Right renal cortex interstitium (tissue), 3 donors: ENCODE data around the gene BRD8. TPM values are rescaled to one million over a fixed set of nuclear protein-coding genes. Genes with fewer than 3 reads are reported as not detected.

ENCODE experiments used
- DNase-seq, 3 donors: peaks; one replicate each; pipeline ENCODE4 v3.0.0-alpha.2; 2013; ENCODE audit warnings: low read depth in 3 of 3, low spot score in 2 of 3
- polyA plus RNA-seq, 3 donors: library from polyadenylated mRNA; unstranded; fragments of 120-200 nt; gene quantifications; one replicate each; pipeline ENCODE4 v1.2.1, GENCODE V29; 2013; ENCODE audit not compliant: insufficient read length in 3 of 3

The BRD8 gene
- polyA plus RNA-seq, 3 donors = 118 to 139 (median 127) TPM

- no peak for DNase-seq
These were observed 75.7 kb downstream of the BRD8 start for GRCh38 chr5:138102454-138103318.

- no peak for DNase-seq
These were observed 81.2 kb downstream of the BRD8 start for GRCh38 chr5:138096997-138097828.

- DNase-seq = no peak
These were observed 82.1 kb downstream of the BRD8 start for GRCh38 chr5:138096363-138096762.

GRCh38 chr5:138095100-138095907 is 83.1 kb downstream of the BRD8 start:
- DNase-seq = no peak

GRCh38 chr5:138093036-138093435 is 85.4 kb downstream of the BRD8 start:
- no peak for DNase-seq

- no peak for DNase-seq
These were observed 86.1 kb downstream of the BRD8 start for GRCh38 chr5:138092301-138092700.

GRCh38 chr5:138091685-138092084 is 86.7 kb downstream of the BRD8 start:
- DNase-seq = no peak

Other genes starting within 250 kb of the BRD8 start
- gene FAM13B, start 145.6 kb downstream of the BRD8 start, polyA plus RNA-seq = 10 to 100 TPM; 52.5 to 56.2 (median 52.8) TPM
- gene WNT8A, start 94.6 kb downstream of the BRD8 start, polyA plus RNA-seq = under 1 TPM in 2 of 3 donors, not detected in 1; 0.10 to 0.27 TPM
- 10 to 100 TPM; 22.7 to 24.9 (median 23.3) TPM for gene NME5, start 39.2 kb downstream of the BRD8 start, polyA plus RNA-seq
- 10 to 100 TPM; 44.0 to 47.8 (median 47.0) TPM for gene KIF20A, start 482 bp upstream of the BRD8 start, polyA plus RNA-seq
- 10 to 100 TPM; 62.1 to 67.3 (median 65.4) TPM for gene CDC23, start 34.7 kb upstream of the BRD8 start, polyA plus RNA-seq
- 1 to 10 TPM; 2.3 to 3.8 (median 3.6) TPM for gene GFRA3, start 96.0 kb upstream of the BRD8 start, polyA plus RNA-seq
- 1 to 10 TPM; 6.8 to 8.4 (median 7.8) TPM for gene CDC25C, start 153.2 kb upstream of the BRD8 start, polyA plus RNA-seq
- gene FAM53C, start 159.6 kb upstream of the BRD8 start, polyA plus RNA-seq = 10 to 100 TPM; 29.3 to 31.1 (median 29.7) TPM
- 100 to 1,000 TPM in 1 of 3 donors, 10 to 100 TPM in 2; 96.6 to 102 (median 98.6) TPM for gene KDM3B, start 174.1 kb upstream of the BRD8 start, polyA plus RNA-seq